Uterus (tissue), 2 donors: ENCODE results near the gene DHFR.

Experiments
- POLR2A ChIP-seq, 2 donors: fragments of 450-650 bp; IDR thresholded peaks; one replicate each; pipeline ENCODE4 v1.6.1; 2016; ENCODE audit warnings: antibody characterized with exemption in 2 of 2, mild to moderate bottlenecking in 1 of 2, moderate library complexity in 1 of 2
- TF ChIP-seq, protein P1 (sequence below), 4 experiments: fragments of 200-600 bp in 2 of 4; fragments of 450-650 bp in 2 of 4; sonication (generic) in 2 of 4; IDR thresholded peaks; one replicate each; pipeline ENCODE4 v1.5.1; 2016 to 2019; ENCODE audit warnings: antibody characterized with exemption in 4 of 4, mild to moderate bottlenecking in 2 of 4, moderate library complexity in 1 of 4

GRCh38 chr5:80655231-80655774 is 520 bp upstream of the DHFR start:
- TF ChIP-seq, protein P1, sequence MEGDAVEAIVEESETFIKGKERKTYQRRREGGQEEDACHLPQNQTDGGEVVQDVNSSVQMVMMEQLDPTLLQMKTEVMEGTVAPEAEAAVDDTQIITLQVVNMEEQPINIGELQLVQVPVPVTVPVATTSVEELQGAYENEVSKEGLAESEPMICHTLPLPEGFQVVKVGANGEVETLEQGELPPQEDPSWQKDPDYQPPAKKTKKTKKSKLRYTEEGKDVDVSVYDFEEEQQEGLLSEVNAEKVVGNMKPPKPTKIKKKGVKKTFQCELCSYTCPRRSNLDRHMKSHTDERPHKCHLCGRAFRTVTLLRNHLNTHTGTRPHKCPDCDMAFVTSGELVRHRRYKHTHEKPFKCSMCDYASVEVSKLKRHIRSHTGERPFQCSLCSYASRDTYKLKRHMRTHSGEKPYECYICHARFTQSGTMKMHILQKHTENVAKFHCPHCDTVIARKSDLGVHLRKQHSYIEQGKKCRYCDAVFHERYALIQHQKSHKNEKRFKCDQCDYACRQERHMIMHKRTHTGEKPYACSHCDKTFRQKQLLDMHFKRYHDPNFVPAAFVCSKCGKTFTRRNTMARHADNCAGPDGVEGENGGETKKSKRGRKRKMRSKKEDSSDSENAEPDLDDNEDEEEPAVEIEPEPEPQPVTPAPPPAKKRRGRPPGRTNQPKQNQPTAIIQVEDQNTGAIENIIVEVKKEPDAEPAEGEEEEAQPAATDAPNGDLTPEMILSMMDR (IDR thresholded peaks at IDR 0.05) = no peak
- no peak for TF ChIP-seq POLR2A (IDR thresholded peaks at IDR 0.05)
